ENCODE data around the gene ARID3A.

Gene ARID3A

GRCh38 chr19:1010586-1011510, 85.0 kb downstream of the ARID3A start:
- TF ChIP-seq GABPA (IDR thresholded peaks at IDR 0.05; ENCODE audit: low read depth) = no peak
- TF ChIP-seq SPI1 (IDR thresholded peaks at IDR 0.05; ENCODE audit: borderline replicate concordance, low read depth) = no peak
- no peak for TF ChIP-seq REST (IDR thresholded peaks at IDR 0.05; ENCODE audit: insufficient replicate concordance, low read depth)
- TF ChIP-seq POLR2AphosphoS5 (IDR thresholded peaks at IDR 0.05; ENCODE audit: low read depth) = no peak
- TF ChIP-seq CTCF (IDR thresholded peaks at IDR 0.05; ENCODE audit: insufficient read depth, low read length) = no peak
- no peak for DNase-seq (ENCODE audit: low read depth in 1 of 2, low spot score in 1 of 2)

DNA sequence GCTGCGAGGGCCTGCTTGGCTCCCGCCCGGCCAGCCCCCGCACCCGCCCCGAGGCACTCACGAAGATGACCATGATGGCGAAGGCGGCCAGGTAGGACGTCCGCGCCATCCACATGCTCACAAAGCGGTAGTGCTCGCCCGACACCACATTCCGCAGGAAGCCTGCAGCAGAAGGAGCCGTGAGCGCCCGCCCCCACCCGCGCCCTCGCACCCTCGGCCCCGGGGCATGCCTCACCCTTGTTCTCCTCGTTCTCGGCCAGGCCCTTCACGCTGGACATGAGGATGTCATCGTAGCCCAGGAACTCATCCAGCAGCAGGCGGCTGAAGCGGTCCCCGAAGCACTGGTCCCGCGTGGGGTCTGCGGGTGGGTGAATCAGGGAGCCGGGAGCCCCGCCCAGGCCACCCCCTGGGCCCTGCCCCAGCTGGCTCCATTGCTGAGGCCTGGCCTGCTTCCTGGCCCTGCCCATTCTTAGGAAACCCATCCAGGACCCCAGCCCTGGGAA, 86.0 kb downstream of the ARID3A start:
- TF ChIP-seq GABPA (IDR thresholded peaks at IDR 0.05; ENCODE audit: low read depth) (no peak), SPI1 (IDR thresholded peaks at IDR 0.05; ENCODE audit: borderline replicate concordance, low read depth) (no peak), POLR2AphosphoS5 (IDR thresholded peaks at IDR 0.05; ENCODE audit: low read depth) (no peak), CTCF (IDR thresholded peaks at IDR 0.05; ENCODE audit: insufficient read depth, low read length) (no peak), REST (IDR thresholded peaks at IDR 0.05; ENCODE audit: insufficient replicate concordance, low read depth) (no peak)
- Histone ChIP-seq H3K27ac (replicated peaks) (no peak overlapping the region), H3K27me3 (ENCODE audit: insufficient read depth, poor library complexity, severe bottlenecking) (no peaks in the 10 kb centered on the region)

More at GRCh38 chr19:1010586-1011510, 85.0 kb downstream of the ARID3A start:
- Histone ChIP-seq H3K4me3 (replicated peaks; ENCODE audit: insufficient read depth, low read length) (no peak overlapping the region), H3K27me3 (ENCODE audit: insufficient read depth, poor library complexity, severe bottlenecking) (no peaks in the 10 kb centered on the region), H3K27ac (replicated peaks) (no peak overlapping the region)

GRCh38 chr19:1012334-1012733, 86.5 kb downstream of the ARID3A start:
- Histone ChIP-seq H3K27me3 (ENCODE audit: insufficient read depth, poor library complexity, severe bottlenecking) (no peaks in the 10 kb centered on the region), H3K4me3 (replicated peaks; ENCODE audit: insufficient read depth, low read length) (no peak overlapping the region), H3K27ac (replicated peaks) (no peak overlapping the region)
- DNase-seq (ENCODE audit: low read depth in 1 of 2, low spot score in 1 of 2) = no peak
- no peak for TF ChIP-seq SPI1 (IDR thresholded peaks at IDR 0.05; ENCODE audit: borderline replicate concordance, low read depth)
- no peak for TF ChIP-seq REST (IDR thresholded peaks at IDR 0.05; ENCODE audit: insufficient replicate concordance, low read depth)
- TF ChIP-seq GABPA (IDR thresholded peaks at IDR 0.05; ENCODE audit: low read depth) = no peak
- no peak for TF ChIP-seq POLR2AphosphoS5 (IDR thresholded peaks at IDR 0.05; ENCODE audit: low read depth)
- no peak for TF ChIP-seq CTCF (IDR thresholded peaks at IDR 0.05; ENCODE audit: insufficient read depth, low read length)

More for the DNA sequence above, 86.0 kb downstream of the ARID3A start:
- no peak overlapping the region for H3K4me3 ChIP-seq (replicated peaks; ENCODE audit: insufficient read depth, low read length)
- DNase-seq (ENCODE audit: low read depth in 1 of 2, low spot score in 1 of 2) = no peak

All from HL-60 (cell line).